Measurements from ENCODE around the gene SMPDL3B. TPM values are rescaled to one million over a fixed set of nuclear protein-coding genes. Genes with fewer than 3 reads are reported as not detected.

The SMPDL3B gene
- 39.9 and 46.1 TPM in 2 replicates for polyA plus RNA-seq (2013)

- no peak within 1 kb of the TSS for H3K27ac ChIP-seq (ENCODE audit: low read depth, low read length)
- no CpG with 5 or more reads among the region's 16 CpGs for WGBS (ENCODE audit: extremely low coverage, insufficient coverage, insufficient read length)
- no peaks in the 10 kb centered on the region for H3K79me2 ChIP-seq (ENCODE audit: control insufficient read depth, insufficient read depth, low read length, poor library complexity)
- peak within 1 kb of the TSS; percentile 69 for H3K14ac ChIP-seq (ENCODE audit: low read length)
- no peak within 1 kb of the TSS for H3K4ac ChIP-seq (ENCODE audit: low read depth, low read length)
- no peak within 1 kb of the TSS for H3K9ac ChIP-seq (ENCODE audit: low read length)
- peaks cover 5 to 9% of the 10 kb centered on the region in 2 experiments for H3K4me1 ChIP-seq (ENCODE audit: control insufficient read depth in 1 of 2, insufficient read depth in 2 of 2, low read length in 2 of 2)
- H4K91ac ChIP-seq (ENCODE audit: low read depth, low read length) = peak within 1 kb of the TSS; percentile 32
- DNase-seq = peak in 1 of 2 donors; percentile 29
- peak within 1 kb of the TSS; percentile 67 for H4K8ac ChIP-seq (ENCODE audit: low read depth, low read length)
- peak within 1 kb of the TSS; percentile 59 for H4K12ac ChIP-seq (ENCODE audit: low read depth, low read length)
- H2BK120ac ChIP-seq (ENCODE audit: insufficient read depth, low read length, poor library complexity) = peak within 1 kb of the TSS; percentile 10
- no peak within 1 kb of the TSS for H3K4me3 ChIP-seq (ENCODE audit: low read depth, low read length)
- H3K36me3 ChIP-seq (ENCODE audit: control insufficient read depth in 1 of 2, insufficient read depth in 2 of 2, low read length in 2 of 2) = no peaks in the 10 kb centered on the region
- peak within 1 kb of the TSS; percentile 30 for H3K18ac ChIP-seq (ENCODE audit: low read length)
- no peak within 1 kb of the TSS for H3K23ac ChIP-seq (ENCODE audit: low read length)
- peak within 1 kb of the TSS; percentile 23 for H2BK5ac ChIP-seq (ENCODE audit: low read depth, low read length, poor library complexity)
- peak within 1 kb of the TSS; percentile 60 for H3K4me2 ChIP-seq (ENCODE audit: low read length)
- H3K79me1 ChIP-seq (ENCODE audit: low read length) = peaks cover 5% of the 10 kb centered on the region
- H3K9me3 ChIP-seq (ENCODE audit: insufficient read depth, low read depth, low read length) = no peaks in the 10 kb centered on the region
- H2AFZ ChIP-seq (ENCODE audit: insufficient read depth, low read length, poor library complexity) = peak within 1 kb of the TSS; percentile 67
- H3K27me3 ChIP-seq (ENCODE audit: insufficient read depth, low read length) = no peaks in the 10 kb centered on the region
- H2AK5ac ChIP-seq (ENCODE audit: low read length) = no peak within 1 kb of the TSS
- H2BK12ac ChIP-seq (ENCODE audit: low read length) = peak within 1 kb of the TSS; percentile 20
These were observed at the start of gene SMPDL3B for GRCh38 chr1:27934818-27935549. Gene SMPDL3B (plus strand): TSS chr1:27935000. CDS start chr1:27935184, 184 bp downstream.

GRCh38 chr1:27885114-27885528, 49.7 kb upstream of the SMPDL3B start:
- no peak overlapping the region for H4K12ac ChIP-seq (ENCODE audit: low read depth, low read length)
- H3K9ac ChIP-seq (ENCODE audit: low read length) = no peak overlapping the region
- H3K27ac ChIP-seq (ENCODE audit: low read depth, low read length) = no peak overlapping the region
- peak in 1 of 2 donors; percentile 34 for DNase-seq
- H3K36me3 ChIP-seq (ENCODE audit: control insufficient read depth in 1 of 2, insufficient read depth in 2 of 2, low read length in 2 of 2) = peaks cover 4 to 10% of the 10 kb centered on the region in 2 experiments
- no peak overlapping the region for H3K18ac ChIP-seq (ENCODE audit: low read length)
- no peaks in the 10 kb centered on the region for H3K79me1 ChIP-seq (ENCODE audit: low read length)
- H2AK5ac ChIP-seq (ENCODE audit: low read length) = no peak overlapping the region
- no peak overlapping the region for H3K4ac ChIP-seq (ENCODE audit: low read depth, low read length)
- H3K4me1 ChIP-seq (ENCODE audit: control insufficient read depth in 1 of 2, insufficient read depth in 2 of 2, low read length in 2 of 2) = no peaks in the 10 kb centered on the region
- H3K79me2 ChIP-seq (ENCODE audit: control insufficient read depth, insufficient read depth, low read length, poor library complexity) = no peaks in the 10 kb centered on the region
- H2BK5ac ChIP-seq (ENCODE audit: low read depth, low read length, poor library complexity) = no peak overlapping the region
- no peak overlapping the region for H3K14ac ChIP-seq (ENCODE audit: low read length)
- H2BK120ac ChIP-seq (ENCODE audit: insufficient read depth, low read length, poor library complexity) = no peak overlapping the region
- no peak overlapping the region for H3K4me3 ChIP-seq (ENCODE audit: low read depth, low read length)
- no peak overlapping the region for H3K4me2 ChIP-seq (ENCODE audit: low read length)
- H4K8ac ChIP-seq (ENCODE audit: low read depth, low read length) = no peak overlapping the region
- no peak overlapping the region for H2BK12ac ChIP-seq (ENCODE audit: low read length)
- no peak overlapping the region for H2AFZ ChIP-seq (ENCODE audit: insufficient read depth, low read length, poor library complexity)
- H4K91ac ChIP-seq (ENCODE audit: low read depth, low read length) = no peak overlapping the region
- H3K27me3 ChIP-seq (ENCODE audit: insufficient read depth, low read length) = no peaks in the 10 kb centered on the region
- H3K23ac ChIP-seq (ENCODE audit: low read length) = no peak overlapping the region
- H3K9me3 ChIP-seq (ENCODE audit: insufficient read depth, low read depth, low read length) = peaks cover 2% of the 10 kb centered on the region
- no CpG with 5 or more reads among the region's 8 CpGs for WGBS (ENCODE audit: extremely low coverage, insufficient coverage, insufficient read length)

GRCh38 chr1:27885621-27886352, 49.0 kb upstream of the SMPDL3B start:
- peaks cover 4 to 10% of the 10 kb centered on the region in 2 experiments for H3K36me3 ChIP-seq (ENCODE audit: control insufficient read depth in 1 of 2, insufficient read depth in 2 of 2, low read length in 2 of 2)
- no peak overlapping the region for H3K14ac ChIP-seq (ENCODE audit: low read length)
- H3K9ac ChIP-seq (ENCODE audit: low read length) = no peak overlapping the region
- H2AK5ac ChIP-seq (ENCODE audit: low read length) = no peak overlapping the region
- H3K23ac ChIP-seq (ENCODE audit: low read length) = no peak overlapping the region
- H4K91ac ChIP-seq (ENCODE audit: low read depth, low read length) = no peak overlapping the region
- WGBS (ENCODE audit: extremely low coverage, insufficient coverage, insufficient read length) = no CpG with 5 or more reads among the region's 15 CpGs
- no peak overlapping the region for H2BK120ac ChIP-seq (ENCODE audit: insufficient read depth, low read length, poor library complexity)
- no peak overlapping the region for H3K27ac ChIP-seq (ENCODE audit: low read depth, low read length)
- no peak overlapping the region for H4K12ac ChIP-seq (ENCODE audit: low read depth, low read length)
- DNase-seq = peak in 1 of 2 donors; percentile 35
- H3K4me2 ChIP-seq (ENCODE audit: low read length) = no peak overlapping the region
- no peaks in the 10 kb centered on the region for H3K4me1 ChIP-seq (ENCODE audit: control insufficient read depth in 1 of 2, insufficient read depth in 2 of 2, low read length in 2 of 2)
- no peak overlapping the region for H2AFZ ChIP-seq (ENCODE audit: insufficient read depth, low read length, poor library complexity)
- H4K8ac ChIP-seq (ENCODE audit: low read depth, low read length) = no peak overlapping the region
- no peak overlapping the region for H3K4me3 ChIP-seq (ENCODE audit: low read depth, low read length)
- no peaks in the 10 kb centered on the region for H3K79me1 ChIP-seq (ENCODE audit: low read length)
- H3K4ac ChIP-seq (ENCODE audit: low read depth, low read length) = no peak overlapping the region
- H3K27me3 ChIP-seq (ENCODE audit: insufficient read depth, low read length) = no peaks in the 10 kb centered on the region
- no peak overlapping the region for H3K18ac ChIP-seq (ENCODE audit: low read length)
- H3K9me3 ChIP-seq (ENCODE audit: insufficient read depth, low read depth, low read length) = peaks cover 2% of the 10 kb centered on the region
- no peak overlapping the region for H2BK5ac ChIP-seq (ENCODE audit: low read depth, low read length, poor library complexity)
- no peak overlapping the region for H2BK12ac ChIP-seq (ENCODE audit: low read length)
- H3K79me2 ChIP-seq (ENCODE audit: control insufficient read depth, insufficient read depth, low read length, poor library complexity) = no peaks in the 10 kb centered on the region

- H4K12ac ChIP-seq (ENCODE audit: low read depth, low read length) = no peak overlapping the region
- H3K36me3 ChIP-seq (ENCODE audit: control insufficient read depth in 1 of 2, insufficient read depth in 2 of 2, low read length in 2 of 2) = peaks cover 4 to 10% of the 10 kb centered on the region in 2 experiments
- no peak overlapping the region for H4K8ac ChIP-seq (ENCODE audit: low read depth, low read length)
- no peak overlapping the region for H4K91ac ChIP-seq (ENCODE audit: low read depth, low read length)
- H3K4ac ChIP-seq (ENCODE audit: low read depth, low read length) = no peak overlapping the region
- WGBS (ENCODE audit: extremely low coverage, insufficient coverage, insufficient read length) = no CpG with 5 or more reads among the region's 2 CpGs
- no peak overlapping the region for H2AFZ ChIP-seq (ENCODE audit: insufficient read depth, low read length, poor library complexity)
- no peaks in the 10 kb centered on the region for H3K79me2 ChIP-seq (ENCODE audit: control insufficient read depth, insufficient read depth, low read length, poor library complexity)
- H3K18ac ChIP-seq (ENCODE audit: low read length) = no peak overlapping the region
- H3K14ac ChIP-seq (ENCODE audit: low read length) = no peak overlapping the region
- no peak overlapping the region for H3K9ac ChIP-seq (ENCODE audit: low read length)
- no peak overlapping the region for H3K27ac ChIP-seq (ENCODE audit: low read depth, low read length)
- no peaks in the 10 kb centered on the region for H3K27me3 ChIP-seq (ENCODE audit: insufficient read depth, low read length)
- no peak overlapping the region for H2BK12ac ChIP-seq (ENCODE audit: low read length)
- peaks cover 2% of the 10 kb centered on the region for H3K9me3 ChIP-seq (ENCODE audit: insufficient read depth, low read depth, low read length)
- no peaks in the 10 kb centered on the region for H3K79me1 ChIP-seq (ENCODE audit: low read length)
- H2BK120ac ChIP-seq (ENCODE audit: insufficient read depth, low read length, poor library complexity) = no peak overlapping the region
- H2BK5ac ChIP-seq (ENCODE audit: low read depth, low read length, poor library complexity) = no peak overlapping the region
- no peak overlapping the region for H3K4me3 ChIP-seq (ENCODE audit: low read depth, low read length)
- H3K4me1 ChIP-seq (ENCODE audit: control insufficient read depth in 1 of 2, insufficient read depth in 2 of 2, low read length in 2 of 2) = no peaks in the 10 kb centered on the region
- no peak for DNase-seq
- H2AK5ac ChIP-seq (ENCODE audit: low read length) = no peak overlapping the region
- no peak overlapping the region for H3K4me2 ChIP-seq (ENCODE audit: low read length)
- H3K23ac ChIP-seq (ENCODE audit: low read length) = no peak overlapping the region
These were observed 48.5 kb upstream of the SMPDL3B start for GRCh38 chr1:27886353-27886679.
